Duodenal mucosa (tissue), 2 donors: ENCODE data around the gene RASD1.
A peak's percentile ranks its signal among the peaks of the same experiment; 100 is the strongest.

ENCODE experiments used
- H3K27ac ChIP-seq: one replicate; pipeline ENCODE4 v1.7.0; 2013; ENCODE audit warnings: low read depth, low read length
- H3K27me3 ChIP-seq, 2 donors: one replicate each; pipeline ENCODE4 v1.7.0; 2013; ENCODE audit warnings: low read length in 2 of 2, control low read depth in 1 of 2; ENCODE audit not compliant: insufficient read depth in 2 of 2, control insufficient read depth in 1 of 2
- H3K36me3 ChIP-seq, 2 donors: one replicate each; pipeline ENCODE4 v1.7.0; 2013; ENCODE audit warnings: low read length in 2 of 2, control low read depth in 1 of 2; ENCODE audit not compliant: insufficient read depth in 2 of 2, control insufficient read depth in 1 of 2
- H3K4me1 ChIP-seq, 2 donors: one replicate each; pipeline ENCODE4 v1.7.0; 2013; ENCODE audit warnings: low read length in 2 of 2, control low read depth in 1 of 2; ENCODE audit not compliant: insufficient read depth in 2 of 2, control insufficient read depth in 1 of 2
- H3K4me3 ChIP-seq, 2 donors: one replicate each; pipeline ENCODE4 v1.7.0; 2013; ENCODE audit warnings: low read length in 2 of 2, low read depth in 1 of 2
- H3K9ac ChIP-seq, 2 donors: one replicate each; pipeline ENCODE4 v1.7.0; 2013; ENCODE audit warnings: low read length in 2 of 2, low read depth in 1 of 2
- H3K9me3 ChIP-seq, 2 donors: one replicate each; pipeline ENCODE4 v1.7.0; 2013; ENCODE audit warnings: low read length in 2 of 2, control low read depth in 1 of 2; ENCODE audit not compliant: control insufficient read depth in 1 of 2

The RASD1 gene

DNA sequence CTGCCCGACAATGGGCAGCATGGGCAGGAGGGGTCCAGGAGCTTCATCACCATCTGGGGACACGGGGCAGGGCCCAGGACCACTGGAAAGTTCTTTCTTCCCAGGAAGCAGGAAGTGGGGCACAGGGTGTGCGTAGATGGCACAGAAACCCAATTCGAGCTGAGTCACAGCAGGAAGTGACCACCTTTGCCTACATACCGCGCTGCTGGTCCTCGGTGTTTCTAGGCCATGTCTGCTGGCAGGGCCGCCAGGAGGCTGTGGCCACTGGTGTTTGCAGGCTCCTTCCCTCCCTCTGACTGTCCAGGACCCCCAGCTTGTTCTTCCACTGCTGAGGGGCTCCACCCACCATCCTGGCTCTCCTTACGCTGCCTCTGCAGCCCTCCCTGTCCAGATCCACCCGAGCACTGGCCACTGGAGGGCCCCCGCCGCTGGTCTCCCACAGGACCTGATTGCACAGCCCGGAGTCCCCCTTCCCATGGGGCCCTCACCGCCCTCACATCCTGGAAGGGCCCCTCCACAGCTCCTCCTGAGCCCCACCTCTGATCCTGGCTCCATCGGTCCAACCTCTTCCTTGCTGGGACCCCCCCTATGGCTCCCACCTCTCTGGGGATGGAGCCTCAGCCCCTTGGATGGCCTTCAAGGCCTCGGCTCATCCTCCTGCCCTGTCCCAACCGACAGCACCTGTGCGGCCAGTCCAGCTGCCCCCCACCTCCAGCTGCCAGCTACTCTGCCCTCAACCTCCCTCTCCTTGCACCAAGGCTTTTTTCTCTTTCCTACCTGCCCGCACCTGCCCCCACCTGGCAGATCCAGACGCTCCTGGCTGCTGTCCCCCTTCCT, 14.5 kb upstream of the RASD1 start:
- H3K4me1 ChIP-seq: peaks cover 5 to 13% of the 10 kb centered on the region in 2 donors
- no peaks in the 10 kb centered on the region for H3K36me3 ChIP-seq
- no peak overlapping the region for H3K27ac ChIP-seq
- H3K9ac ChIP-seq: no peak overlapping the region
- no peaks in the 10 kb centered on the region for H3K27me3 ChIP-seq
- no peak overlapping the region for H3K4me3 ChIP-seq
- no peaks in the 10 kb centered on the region for H3K9me3 ChIP-seq

DNA sequence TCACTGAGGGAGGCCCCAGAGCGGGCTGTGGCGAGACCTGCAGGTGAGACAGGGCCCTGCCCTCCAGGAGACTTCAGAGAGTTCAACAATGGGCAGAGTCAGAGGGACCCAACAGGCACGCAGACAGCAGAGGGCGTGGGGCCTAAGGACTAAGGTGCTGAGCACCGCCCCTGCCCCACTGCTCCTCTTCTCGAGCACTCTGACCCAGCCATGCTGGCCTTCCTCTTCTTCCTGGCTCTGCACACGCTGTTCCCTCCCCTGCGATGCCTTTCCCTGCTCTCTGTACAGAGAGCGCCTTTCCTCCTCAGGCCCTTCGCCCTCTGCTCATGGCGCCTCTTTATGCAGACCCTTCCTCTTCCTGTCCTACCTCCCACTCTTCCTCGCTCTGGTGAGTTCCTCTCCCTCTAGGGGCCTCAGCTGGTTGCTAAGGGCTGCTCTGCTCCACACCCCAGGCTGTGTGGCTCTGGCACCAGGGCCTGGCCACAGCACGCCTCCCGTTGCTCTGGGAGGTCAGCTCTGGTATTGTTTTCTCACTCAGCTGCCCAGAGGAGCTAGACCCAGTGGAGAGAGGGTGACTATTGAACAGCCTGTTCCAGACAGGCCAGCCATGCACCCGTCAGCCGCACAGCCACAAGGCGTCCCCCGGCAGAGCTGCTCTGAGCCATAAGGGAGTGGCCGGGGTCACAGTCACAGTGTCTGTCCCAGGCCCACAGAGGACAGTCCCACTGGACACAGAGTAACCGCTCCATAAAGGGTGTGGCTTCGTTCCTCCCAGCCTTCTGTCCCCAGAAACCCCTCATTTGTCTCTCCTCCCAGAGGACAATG, 13.6 kb upstream of the RASD1 start:
- H3K36me3 ChIP-seq: no peaks in the 10 kb centered on the region
- peaks cover 5 to 13% of the 10 kb centered on the region in 2 donors for H3K4me1 ChIP-seq
- H3K27ac ChIP-seq: no peak overlapping the region
- no peaks in the 10 kb centered on the region for H3K27me3 ChIP-seq
- H3K9me3 ChIP-seq: no peaks in the 10 kb centered on the region
- no peak overlapping the region for H3K4me3 ChIP-seq
- H3K9ac ChIP-seq: no peak overlapping the region

DNA sequence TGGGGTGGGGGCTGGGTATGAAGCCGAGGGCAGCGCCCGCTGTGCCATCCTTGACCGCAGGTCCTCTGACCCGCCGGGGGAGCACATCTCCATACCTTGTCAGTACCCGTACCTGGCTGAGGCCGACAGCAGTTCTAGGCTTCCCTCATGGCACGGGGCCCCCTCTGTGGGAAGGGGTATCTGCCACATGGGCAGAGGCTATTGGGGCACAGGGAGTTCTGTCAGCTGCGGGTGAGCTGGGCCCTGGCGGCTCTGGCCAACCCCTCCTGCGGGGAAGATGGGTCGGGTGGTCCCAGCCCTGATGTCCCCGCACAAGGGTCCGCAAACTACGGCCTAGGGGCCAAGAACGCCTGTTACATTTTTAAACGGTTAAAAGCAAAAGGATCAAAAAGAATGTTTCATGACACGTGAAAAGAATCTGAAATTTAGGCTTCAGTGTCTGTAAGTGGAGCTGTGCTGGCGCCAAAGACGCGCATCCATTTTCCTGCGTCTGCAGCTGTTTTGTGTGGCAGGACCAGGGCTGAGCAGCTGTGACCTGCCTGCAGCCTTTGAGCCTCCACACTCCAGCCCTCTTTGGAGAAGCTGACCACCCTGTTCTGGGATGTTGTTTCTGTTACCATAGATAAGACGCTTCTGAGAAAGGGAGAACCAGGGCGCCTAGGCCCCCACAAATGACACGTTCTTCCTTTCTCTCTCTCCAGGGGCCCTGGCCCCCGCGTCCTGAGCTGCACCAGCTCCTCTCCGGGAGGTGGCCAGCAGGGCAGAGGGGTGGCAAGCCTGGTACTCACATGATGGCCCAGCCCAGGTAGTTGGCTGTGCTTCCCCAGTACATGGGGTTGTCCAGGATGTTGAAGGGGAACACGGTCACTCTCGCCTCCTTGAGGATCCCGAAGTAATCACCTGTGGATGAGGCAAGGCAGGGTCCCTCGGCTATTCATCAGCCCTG, 12.7 kb upstream of the RASD1 start:
- Histone ChIP-seq H3K27me3 (no peaks in the 10 kb centered on the region), H3K9ac (no peak overlapping the region), H3K36me3 (no peaks in the 10 kb centered on the region), H3K9me3 (no peaks in the 10 kb centered on the region), H3K27ac (no peak overlapping the region), H3K4me3 (no peak overlapping the region), H3K4me1 (peaks cover 5 to 13% of the 10 kb centered on the region in 2 donors)

DNA sequence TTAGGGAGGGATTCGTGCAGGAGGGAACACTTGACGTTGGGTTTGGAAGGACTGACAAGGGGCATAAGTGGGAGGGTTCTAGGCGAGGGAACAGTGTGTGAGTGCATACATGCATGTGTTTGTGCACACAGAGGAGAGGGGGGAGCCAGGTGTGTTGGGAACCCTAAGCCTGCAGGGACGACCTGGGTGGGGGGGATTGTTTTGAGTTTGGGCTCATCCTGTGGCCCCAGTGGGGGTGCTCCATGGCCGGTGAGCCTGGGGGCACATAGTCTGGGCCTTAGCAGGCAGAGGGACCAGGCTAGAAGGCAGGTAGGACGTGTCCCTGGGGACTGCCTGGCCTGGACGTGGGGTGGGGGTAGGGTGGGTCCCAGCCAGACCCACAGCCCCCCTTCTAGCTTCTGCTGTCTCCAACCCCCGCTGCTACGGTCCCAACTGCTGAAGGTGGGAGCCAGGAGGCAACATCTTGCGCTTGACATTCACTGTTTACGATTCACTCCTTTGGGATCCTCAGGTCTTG, 11.9 kb upstream of the RASD1 start:
- Histone ChIP-seq H3K27ac (no peak overlapping the region), H3K36me3 (no peaks in the 10 kb centered on the region), H3K4me3 (no peak overlapping the region), H3K4me1 (peaks cover 5 to 13% of the 10 kb centered on the region in 2 donors), H3K9ac (no peak overlapping the region), H3K27me3 (no peaks in the 10 kb centered on the region), H3K9me3 (no peaks in the 10 kb centered on the region)

DNA sequence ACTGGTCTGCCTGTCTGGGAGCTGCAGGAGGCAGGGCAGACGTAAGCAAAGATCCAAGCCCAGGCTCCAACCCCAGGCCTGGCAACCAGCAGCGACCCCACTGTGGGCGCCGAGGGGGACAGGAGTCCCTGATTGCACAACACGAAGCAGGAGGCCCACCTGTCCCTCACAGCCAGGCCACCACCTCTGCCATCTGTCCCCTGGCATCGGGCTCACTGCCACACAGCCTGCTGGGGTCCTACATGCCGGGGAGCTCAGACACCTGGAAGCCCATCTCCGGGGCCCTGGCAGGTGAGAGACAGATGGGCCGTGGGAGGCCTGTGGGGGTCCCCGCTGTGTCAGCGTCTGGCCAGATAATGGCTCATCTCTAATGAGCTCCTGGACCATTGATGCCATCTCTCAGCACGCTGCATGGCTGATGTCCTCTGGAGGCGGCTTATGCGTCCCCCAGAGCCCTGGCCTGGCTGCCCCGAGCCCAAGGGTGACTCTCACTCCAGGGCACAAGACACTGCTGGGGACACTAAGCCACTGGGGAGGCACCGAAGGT, 11.3 kb upstream of the RASD1 start:
- peaks cover 5 to 13% of the 10 kb centered on the region in 2 donors for H3K4me1 ChIP-seq
- no peak overlapping the region for H3K9ac ChIP-seq
- no peak overlapping the region for H3K27ac ChIP-seq
- H3K27me3 ChIP-seq: no peaks in the 10 kb centered on the region
- no peaks in the 10 kb centered on the region for H3K9me3 ChIP-seq
- no peak overlapping the region for H3K4me3 ChIP-seq
- no peaks in the 10 kb centered on the region for H3K36me3 ChIP-seq

DNA sequence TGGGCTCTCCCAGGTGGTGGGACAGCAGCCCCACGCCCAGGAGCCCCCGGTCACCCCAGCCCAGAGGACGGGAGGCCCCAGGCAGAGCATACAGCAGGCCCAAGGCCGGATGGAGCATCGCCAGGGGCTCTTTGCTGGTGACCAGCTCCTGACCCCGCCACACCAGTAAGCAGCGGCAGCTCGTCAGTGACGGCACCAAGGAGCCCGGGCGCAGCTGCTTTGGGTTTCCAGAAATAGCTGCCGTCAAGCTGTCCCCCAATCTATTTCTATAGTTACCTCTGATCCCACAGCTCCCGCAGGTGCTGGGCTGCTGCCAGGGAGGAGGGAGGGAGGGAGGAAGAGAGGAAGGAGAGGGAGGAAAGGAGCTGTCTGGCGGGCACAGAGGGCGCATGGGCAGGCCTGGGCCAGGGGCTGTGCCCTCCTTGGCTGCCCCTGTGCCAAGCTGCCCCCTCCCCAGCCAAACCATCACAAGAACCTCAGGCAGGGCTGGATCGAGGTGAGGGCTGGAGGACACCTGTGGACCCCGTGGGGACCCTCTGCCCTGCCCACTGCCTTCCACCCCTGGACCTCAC, 10.8 kb upstream of the RASD1 start:
- Histone ChIP-seq H3K36me3 (no peaks in the 10 kb centered on the region), H3K9ac (no peak overlapping the region), H3K4me1 (peaks cover 5 to 13% of the 10 kb centered on the region in 2 donors), H3K9me3 (no peaks in the 10 kb centered on the region), H3K27me3 (no peaks in the 10 kb centered on the region), H3K27ac (peak overlapping the region; percentile 10), H3K4me3 (no peak overlapping the region)

DNA sequence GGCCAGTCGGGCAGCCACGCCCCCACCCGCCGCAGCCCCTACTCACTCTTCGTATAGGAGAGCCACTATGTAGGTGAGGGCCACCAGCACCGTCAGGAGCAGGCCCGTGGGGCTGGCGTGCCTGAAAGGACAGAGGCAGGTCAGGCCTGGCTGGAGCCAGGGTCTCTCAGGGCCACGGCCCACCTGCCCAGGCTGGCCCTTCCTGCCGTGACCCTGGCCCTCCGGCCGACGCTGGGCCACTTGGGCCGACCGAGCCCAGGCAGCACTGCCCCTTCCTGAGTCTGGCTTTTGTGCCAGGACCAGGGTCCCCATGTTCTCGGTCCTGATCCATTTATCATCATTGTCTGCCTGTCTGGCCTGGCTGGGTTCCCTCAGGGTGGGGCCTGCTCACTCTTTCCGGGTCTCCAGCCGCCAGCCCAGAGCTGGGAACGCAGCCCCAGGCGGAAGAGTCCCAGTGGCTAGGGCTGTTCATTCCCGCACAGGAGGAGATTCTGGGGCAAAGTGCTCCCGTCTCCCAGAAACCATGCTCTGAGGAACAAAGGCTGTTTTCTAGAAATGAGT, 10.1 kb upstream of the RASD1 start:
- Histone ChIP-seq H3K4me3 (no peak overlapping the region), H3K9ac (no peak overlapping the region), H3K36me3 (no peaks in the 10 kb centered on the region), H3K27me3 (no peaks in the 10 kb centered on the region), H3K4me1 (peaks cover 5 to 13% of the 10 kb centered on the region in 2 donors), H3K27ac (peak overlapping the region; percentile 10), H3K9me3 (no peaks in the 10 kb centered on the region)

DNA sequence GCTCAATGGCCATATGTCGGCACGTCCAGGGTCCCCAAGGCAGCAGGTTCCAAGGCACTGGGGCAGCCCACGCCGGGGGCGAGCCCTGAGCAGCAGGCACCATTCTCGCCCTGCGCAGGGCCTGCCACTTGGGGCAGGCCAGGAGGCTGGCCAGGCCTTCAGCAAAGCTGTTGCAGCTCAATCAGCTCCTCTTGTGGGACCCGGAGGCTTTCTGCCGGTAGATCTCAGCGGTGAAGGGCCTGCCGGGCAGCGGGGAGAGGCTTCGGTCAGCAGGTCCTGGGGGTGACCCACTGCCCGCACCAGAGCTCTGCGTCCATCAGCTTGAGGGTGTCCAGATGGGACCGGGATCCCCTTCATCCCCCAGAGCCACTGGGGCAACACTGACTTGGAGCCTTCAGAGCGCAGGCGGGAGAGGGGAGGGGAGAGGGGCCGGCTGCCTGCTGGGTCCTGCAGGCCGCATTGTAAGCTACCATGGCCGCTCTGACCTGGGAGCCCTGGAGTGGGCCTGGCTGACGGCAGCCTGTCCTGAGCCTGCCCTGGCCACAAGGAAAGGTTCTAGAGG, 9.5 kb upstream of the RASD1 start:
- Histone ChIP-seq H3K4me3 (no peak overlapping the region), H3K4me1 (peaks cover 5 to 13% of the 10 kb centered on the region in 2 donors), H3K9ac (no peak overlapping the region), H3K27me3 (no peaks in the 10 kb centered on the region), H3K36me3 (no peaks in the 10 kb centered on the region), H3K27ac (no peak overlapping the region), H3K9me3 (no peaks in the 10 kb centered on the region)

DNA sequence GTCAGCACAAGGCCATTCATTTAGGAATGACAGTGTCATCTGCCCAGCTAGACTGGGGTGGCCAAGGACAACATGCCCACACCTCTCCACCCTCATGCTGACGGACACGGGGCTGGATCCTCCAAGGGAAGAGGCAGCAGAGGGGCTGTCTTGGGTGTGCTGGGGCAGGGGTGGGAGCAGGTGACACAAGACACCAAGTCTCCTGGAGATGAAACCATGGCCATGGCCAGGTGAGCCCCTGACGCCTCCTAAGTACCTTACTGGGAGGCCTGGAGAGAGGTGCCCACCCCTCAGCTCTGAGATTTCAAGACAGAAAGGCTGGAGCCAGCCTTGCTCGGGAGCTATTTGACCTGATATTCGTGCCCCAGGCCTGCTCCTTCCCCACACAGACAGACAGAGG, 9.0 kb upstream of the RASD1 start:
- Histone ChIP-seq H3K27me3 (no peaks in the 10 kb centered on the region), H3K36me3 (no peaks in the 10 kb centered on the region), H3K9ac (no peak overlapping the region), H3K27ac (no peak overlapping the region), H3K4me1 (peaks cover 5 to 13% of the 10 kb centered on the region in 2 donors), H3K9me3 (no peaks in the 10 kb centered on the region), H3K4me3 (no peak overlapping the region)
